Suprapubic skin (tissue), 4 donors: ENCODE results near the gene EXOC3L4.

Experiments used
- EP300 ChIP-seq: sonication (generic); formaldehyde crosslinking; IDR thresholded peaks from one replicate; pipeline ENCODE4 v1.6.1; 2017; ENCODE audit warnings: antibody characterized with exemption
- POLR2A ChIP-seq, 2 donors: fragments of 450-650 bp; IDR thresholded peaks; one replicate each; pipeline ENCODE4 v1.6.1; 2017; ENCODE audit warnings: antibody characterized with exemption in 2 of 2, mild to moderate bottlenecking in 2 of 2, moderate library complexity in 2 of 2
- POLR2AphosphoS5 ChIP-seq, 3 donors: sonication (generic); formaldehyde crosslinking; IDR thresholded peaks; one replicate each; pipeline ENCODE4 v1.6.1; 2017; ENCODE audit warnings: antibody characterized with exemption in 3 of 3
- TF ChIP-seq, protein P1 (sequence below), 2 donors: fragments of 200-600 bp in 1 of 2; fragments of 450-650 bp in 1 of 2; sonication (generic) in 1 of 2; IDR thresholded peaks; one replicate each; pipeline ENCODE4 v1.5.1; 2016 to 2019; ENCODE audit warnings: antibody characterized with exemption in 2 of 2, mild to moderate bottlenecking in 1 of 2, moderate library complexity in 1 of 2

DNA sequence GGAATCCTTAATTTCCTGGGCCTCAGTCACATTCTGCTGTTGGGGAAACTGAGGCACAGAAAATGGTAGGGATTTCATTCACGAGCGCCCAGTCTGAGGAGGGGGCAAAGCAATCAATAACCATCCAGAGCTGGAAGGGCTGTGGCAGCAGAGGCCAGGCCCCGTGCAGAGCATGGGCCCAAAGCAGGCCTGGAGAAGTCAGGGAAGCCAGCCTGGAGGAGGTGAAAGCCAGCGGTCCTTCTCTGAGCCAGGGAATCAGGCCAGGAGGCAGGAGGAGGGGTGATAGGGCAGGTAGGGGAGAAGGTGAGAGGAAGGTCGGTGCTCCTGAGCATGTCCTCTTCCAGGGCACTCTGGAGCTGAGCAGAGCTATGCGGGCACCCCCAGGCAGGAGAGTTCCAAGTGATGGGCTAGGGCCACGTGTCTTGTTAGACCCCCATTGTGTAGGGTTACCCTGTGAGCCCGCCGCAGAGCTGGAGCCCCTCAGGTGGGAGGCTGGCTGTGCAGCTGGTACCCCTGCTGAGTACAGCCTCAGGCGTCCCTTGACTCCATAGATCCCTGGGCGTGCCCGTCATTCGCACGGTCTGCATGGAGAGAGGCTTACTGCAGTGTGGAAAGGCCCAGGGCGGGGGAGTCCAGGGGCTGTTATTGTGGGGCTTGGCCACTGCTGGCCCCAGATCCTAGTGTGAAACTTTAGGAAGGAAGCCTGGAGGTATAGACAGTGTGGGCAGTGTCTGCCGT, 33.5 kb downstream of the EXOC3L4 start:
- TF ChIP-seq, protein P1, sequence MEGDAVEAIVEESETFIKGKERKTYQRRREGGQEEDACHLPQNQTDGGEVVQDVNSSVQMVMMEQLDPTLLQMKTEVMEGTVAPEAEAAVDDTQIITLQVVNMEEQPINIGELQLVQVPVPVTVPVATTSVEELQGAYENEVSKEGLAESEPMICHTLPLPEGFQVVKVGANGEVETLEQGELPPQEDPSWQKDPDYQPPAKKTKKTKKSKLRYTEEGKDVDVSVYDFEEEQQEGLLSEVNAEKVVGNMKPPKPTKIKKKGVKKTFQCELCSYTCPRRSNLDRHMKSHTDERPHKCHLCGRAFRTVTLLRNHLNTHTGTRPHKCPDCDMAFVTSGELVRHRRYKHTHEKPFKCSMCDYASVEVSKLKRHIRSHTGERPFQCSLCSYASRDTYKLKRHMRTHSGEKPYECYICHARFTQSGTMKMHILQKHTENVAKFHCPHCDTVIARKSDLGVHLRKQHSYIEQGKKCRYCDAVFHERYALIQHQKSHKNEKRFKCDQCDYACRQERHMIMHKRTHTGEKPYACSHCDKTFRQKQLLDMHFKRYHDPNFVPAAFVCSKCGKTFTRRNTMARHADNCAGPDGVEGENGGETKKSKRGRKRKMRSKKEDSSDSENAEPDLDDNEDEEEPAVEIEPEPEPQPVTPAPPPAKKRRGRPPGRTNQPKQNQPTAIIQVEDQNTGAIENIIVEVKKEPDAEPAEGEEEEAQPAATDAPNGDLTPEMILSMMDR (IDR thresholded peaks at IDR 0.05), result no peak
- TF ChIP-seq POLR2AphosphoS5 (IDR thresholded peaks at IDR 0.05), result no peak
- no peak for TF ChIP-seq EP300
- TF ChIP-seq POLR2A (IDR thresholded peaks at IDR 0.05), result no peak
